Endothelial cell of umbilical vein (primary cell): ENCODE measurements around the gene BCL2L13. TPM values are rescaled to one million over a fixed set of nuclear protein-coding genes. Genes with fewer than 3 reads are reported as not detected.

ENCODE experiments used
- BruUV-seq: library from RNA; stranded (reverse); fragments of 400-500 nt; replicated peaks from 2 replicates; lab custom pipeline; 2021; lab: Mats Ljungman, UMichigan
- CTCF ChIA-PET: fragments of 300-600, 350-600 bp; sonication (Branson Sonifier 250); formaldehyde crosslinking; loops from one replicate; lab custom pipeline; 2021; ENCODE audit warnings: antibody characterized with exemption, inconsistent platforms; lab: Charles Lee
- POLR2A ChIA-PET: fragments of 300-600, 350-600 bp; sonication (Branson Sonifier 250); formaldehyde crosslinking; loops from one replicate; lab custom pipeline; 2021; ENCODE audit warnings: antibody characterized with exemption, inconsistent platforms; lab: Charles Lee
- DNase-seq: peaks from one replicate; pipeline ENCODE4 v3.0.0-alpha.2; 2011; ENCODE audit warnings: low read depth, low spot score
- FAIRE-seq: peaks from 2 replicates; lab custom pipeline; 2011; peaks lifted over from hg19 to GRCh38; lab: Jason Lieb, UNC
- H2AFZ ChIP-seq: 2 replicates; pipeline ENCODE4 v1.6.0; 2012; ENCODE audit warnings: low read depth, low read length, control low read depth, inconsistent platforms
- H3K27ac ChIP-seq: 2 replicates; pipeline ENCODE4 v1.5.1; 2011; ENCODE audit warnings: low read depth, mild to moderate bottlenecking, control low read depth, low read length, moderate library complexity; ENCODE audit not compliant: insufficient read depth
- H3K27me3 ChIP-seq, 2 experiments: 2 replicates each; pipeline versions ENCODE4 v1.6.0 to v1.6.1; 2011; ENCODE audit warnings: low read length in 2 of 2, mixed read lengths in 1 of 2; ENCODE audit not compliant: control insufficient read depth in 2 of 2, insufficient read depth in 2 of 2
- H3K36me3 ChIP-seq, 2 experiments: 2 replicates in 1 of 2; 3 replicates in 1 of 2; pipeline ENCODE4 v1.5.1; 2011; ENCODE audit warnings: low read length in 2 of 2, mild to moderate bottlenecking in 1 of 2, moderate library complexity in 1 of 2; ENCODE audit not compliant: control insufficient read depth in 2 of 2, insufficient read depth in 2 of 2; ENCODE audit errors: extremely low read depth in 1 of 2
- H3K4me1 ChIP-seq: 3 replicates; pipeline ENCODE4 v1.5.1; 2011; ENCODE audit warnings: mild to moderate bottlenecking, low read length; ENCODE audit not compliant: control insufficient read depth, insufficient read depth; ENCODE audit errors: extremely low read depth
- H3K4me2 ChIP-seq: 2 replicates; pipeline ENCODE4 v1.6.1; 2011; ENCODE audit warnings: low read length, control low read depth, mixed read lengths; ENCODE audit not compliant: insufficient read depth
- H3K4me3 ChIP-seq, 3 experiments: fragments of 200-600 bp in 1 of 3; sonication (generic), shearing (Covaris generic) in 1 of 3; replicated peaks in 1 of 3; 2 replicates each; pipeline ENCODE4 v1.5.1; 2011 to 2016; ENCODE audit warnings: control low read depth in 3 of 3, low read length in 3 of 3, mild to moderate bottlenecking in 2 of 3, inconsistent platforms in 1 of 3, low read depth in 1 of 3, moderate library complexity in 1 of 3; ENCODE audit not compliant: insufficient read depth in 1 of 3
- H3K79me2 ChIP-seq: 2 replicates; pipeline ENCODE4 v1.6.0; 2012; ENCODE audit warnings: low read length, inconsistent platforms; ENCODE audit not compliant: control insufficient read depth, insufficient read depth
- H3K9ac ChIP-seq: replicated peaks from 2 replicates; pipeline ENCODE3; 2011; ENCODE audit warnings: low read length, control low read depth; ENCODE audit not compliant: insufficient read depth; ENCODE audit errors: extremely low read depth
- H3K9me1 ChIP-seq: replicated peaks from 3 replicates; pipeline ENCODE4 v1.6.0; 2011; ENCODE audit warnings: mild to moderate bottlenecking, low read length; ENCODE audit not compliant: control insufficient read depth, insufficient read depth; ENCODE audit errors: extremely low read depth
- H3K9me3 ChIP-seq: replicated peaks from 2 replicates; pipeline ENCODE4 v1.5.1; 2012; ENCODE audit warnings: low read length, inconsistent platforms; ENCODE audit not compliant: control insufficient read depth, insufficient read depth
- H4K20me1 ChIP-seq: replicated peaks from 2 replicates; pipeline ENCODE3; 2011; ENCODE audit warnings: mild to moderate bottlenecking, low read length; ENCODE audit not compliant: control insufficient read depth, insufficient read depth; ENCODE audit errors: extremely low read depth
- EZH2 ChIP-seq: IDR thresholded peaks from 2 replicates; pipeline ENCODE4 v1.6.1; 2012; ENCODE audit warnings: borderline replicate concordance, low read depth, mild to moderate bottlenecking, moderate library complexity, low read length, inconsistent platforms; ENCODE audit not compliant: severe bottlenecking
- FOS ChIP-seq: IDR thresholded peaks from 2 replicates; pipeline ENCODE4 v1.6.1; 2011; ENCODE audit warnings: mild to moderate bottlenecking, low read length, moderate library complexity, borderline replicate concordance; ENCODE audit not compliant: insufficient read depth
- GATA2 ChIP-seq: IDR thresholded peaks from 2 replicates; pipeline ENCODE4 v1.7.0; 2011; ENCODE audit warnings: low read depth, mild to moderate bottlenecking, moderate library complexity, mixed read lengths, low read length; ENCODE audit not compliant: insufficient read length, insufficient read depth
- JUN ChIP-seq: IDR thresholded peaks from 2 replicates; pipeline ENCODE4 v1.6.1; 2011; ENCODE audit warnings: borderline replicate concordance, low read depth; ENCODE audit not compliant: insufficient read length, insufficient read depth
- MYC ChIP-seq: IDR thresholded peaks from one replicate; pipeline ENCODE4 v1.6.1; 2011; ENCODE audit warnings: mild to moderate bottlenecking, low read depth, low read length
- POLR2A ChIP-seq: IDR thresholded peaks from 2 replicates; pipeline ENCODE4 v1.6.1; 2012; ENCODE audit warnings: low read depth, mild to moderate bottlenecking, control low read depth, low read length
- POLR2AphosphoS5 ChIP-seq: IDR thresholded peaks from 2 replicates; pipeline ENCODE4 v1.6.1; 2012; ENCODE audit warnings: low read depth, mild to moderate bottlenecking, control low read depth, low read length, moderate library complexity; ENCODE audit not compliant: insufficient read depth
- dilution Hi-C: fragments of 300-500 bp; cut with MboI; formaldehyde crosslinking; loops from one replicate; pipeline ENCODE4 v1.15.0; 2019; ENCODE audit warnings: low sequenced_read_pairs; ENCODE audit not compliant: extremely low pct_ligation_motif_present
- intact Hi-C: fragments of 100-400 bp; cut with micrococcal nuclease; formaldehyde crosslinking; loops from one replicate; pipeline ENCODE4 v1.10.0; 2022
- polyA plus RNA-seq, 4 experiments: library from polyadenylated mRNA; depleted of rRNA in 3 of 4; stranded (reverse) in 3 of 4; unstranded in 1 of 4; fragments of >200 nt; gene quantifications; 2 replicates each; pipeline versions ENCODE4 v1.2.1 to v1.2.3, GENCODE V29; 2011 to 2012; ENCODE audit warnings: missing spikeins in 1 of 4
- total RNA-seq: library from RNA; stranded (reverse); gene quantifications from 2 replicates; pipeline ENCODE4 v1.2.3, GENCODE V29; 2021
- TF ChIP-seq, protein P1 (sequence below), 2 donors: IDR thresholded peaks; 1 replicate in 1 of 2; 2 replicates in 1 of 2; pipeline ENCODE4 v1.5.1; 2011; ENCODE audit warnings: low read length in 2 of 2, mild to moderate bottlenecking in 2 of 2, moderate library complexity in 2 of 2, control low read depth in 1 of 2, inconsistent platforms in 1 of 2, low read depth in 1 of 2; ENCODE audit not compliant: insufficient read depth in 1 of 2; ENCODE audit errors: extremely low read depth in 1 of 2
- TF ChIP-seq, protein P2 (sequence below): IDR thresholded peaks from 2 replicates; pipeline ENCODE4 v1.6.1; 2011; ENCODE audit not compliant: insufficient read depth, insufficient read length

Gene BCL2L13
- total and polyA plus RNA-seq, 2 donors (not counting 3 experiments of a cell fraction or from before 2014, with no cell fraction given) = 28.1 to 36.2 TPM

- H3K9me3 ChIP-seq = no peaks in the 10 kb centered on the region
- intact Hi-C loops = loop anchor here (10.0 kb wide), 2 partner anchors 141 to 441 kb away; partner anchors contain the start of genes BID and PEX26
- H3K4me2 ChIP-seq = no peak overlapping the region
- no peaks in the 10 kb centered on the region for H3K36me3 ChIP-seq
- no peak overlapping the region for H3K27ac ChIP-seq
- no peak overlapping the region for H3K4me3 ChIP-seq
- ChIA-PET POLR2A (no interaction called here), CTCF (no interaction called here)
- no peak for FAIRE-seq
- no TSS peak for BruUV-seq
- no peaks in the 10 kb centered on the region for H3K79me2 ChIP-seq
- H4K20me1 ChIP-seq = no peaks in the 10 kb centered on the region
- dilution Hi-C loops = no loop called here
- no peaks in the 10 kb centered on the region for H3K9me1 ChIP-seq
- no peaks in the 10 kb centered on the region for H3K27me3 ChIP-seq
- no peak for DNase-seq
- H2AFZ ChIP-seq = no peak overlapping the region
- no peak overlapping the region for H3K9ac ChIP-seq
- H3K4me1 ChIP-seq = peaks cover 16% of the 10 kb centered on the region
- TF ChIP-seq JUN = no peak
- no peak for TF ChIP-seq GATA2
- TF ChIP-seq POLR2A = no peak
- TF ChIP-seq, protein P1, sequence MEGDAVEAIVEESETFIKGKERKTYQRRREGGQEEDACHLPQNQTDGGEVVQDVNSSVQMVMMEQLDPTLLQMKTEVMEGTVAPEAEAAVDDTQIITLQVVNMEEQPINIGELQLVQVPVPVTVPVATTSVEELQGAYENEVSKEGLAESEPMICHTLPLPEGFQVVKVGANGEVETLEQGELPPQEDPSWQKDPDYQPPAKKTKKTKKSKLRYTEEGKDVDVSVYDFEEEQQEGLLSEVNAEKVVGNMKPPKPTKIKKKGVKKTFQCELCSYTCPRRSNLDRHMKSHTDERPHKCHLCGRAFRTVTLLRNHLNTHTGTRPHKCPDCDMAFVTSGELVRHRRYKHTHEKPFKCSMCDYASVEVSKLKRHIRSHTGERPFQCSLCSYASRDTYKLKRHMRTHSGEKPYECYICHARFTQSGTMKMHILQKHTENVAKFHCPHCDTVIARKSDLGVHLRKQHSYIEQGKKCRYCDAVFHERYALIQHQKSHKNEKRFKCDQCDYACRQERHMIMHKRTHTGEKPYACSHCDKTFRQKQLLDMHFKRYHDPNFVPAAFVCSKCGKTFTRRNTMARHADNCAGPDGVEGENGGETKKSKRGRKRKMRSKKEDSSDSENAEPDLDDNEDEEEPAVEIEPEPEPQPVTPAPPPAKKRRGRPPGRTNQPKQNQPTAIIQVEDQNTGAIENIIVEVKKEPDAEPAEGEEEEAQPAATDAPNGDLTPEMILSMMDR (IDR thresholded peaks at IDR 0.05; ENCODE audit: extremely low read depth in 1 of 2, insufficient read depth in 1 of 2, low read depth in 1 of 2, low read length in 2 of 2) = no peak
- no peak for TF ChIP-seq FOS
- no peak for TF ChIP-seq POLR2AphosphoS5
- TF ChIP-seq MYC = no peak
- no peak for TF ChIP-seq EZH2
- TF ChIP-seq, protein P2, sequence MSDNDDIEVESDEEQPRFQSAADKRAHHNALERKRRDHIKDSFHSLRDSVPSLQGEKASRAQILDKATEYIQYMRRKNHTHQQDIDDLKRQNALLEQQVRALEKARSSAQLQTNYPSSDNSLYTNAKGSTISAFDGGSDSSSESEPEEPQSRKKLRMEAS = no peak
These were observed 4.6 kb upstream of the BCL2L13 start for GRCh38 chr22:17633998-17634323.
